Measurements from ENCODE around the gene CTPS2.

DNA sequence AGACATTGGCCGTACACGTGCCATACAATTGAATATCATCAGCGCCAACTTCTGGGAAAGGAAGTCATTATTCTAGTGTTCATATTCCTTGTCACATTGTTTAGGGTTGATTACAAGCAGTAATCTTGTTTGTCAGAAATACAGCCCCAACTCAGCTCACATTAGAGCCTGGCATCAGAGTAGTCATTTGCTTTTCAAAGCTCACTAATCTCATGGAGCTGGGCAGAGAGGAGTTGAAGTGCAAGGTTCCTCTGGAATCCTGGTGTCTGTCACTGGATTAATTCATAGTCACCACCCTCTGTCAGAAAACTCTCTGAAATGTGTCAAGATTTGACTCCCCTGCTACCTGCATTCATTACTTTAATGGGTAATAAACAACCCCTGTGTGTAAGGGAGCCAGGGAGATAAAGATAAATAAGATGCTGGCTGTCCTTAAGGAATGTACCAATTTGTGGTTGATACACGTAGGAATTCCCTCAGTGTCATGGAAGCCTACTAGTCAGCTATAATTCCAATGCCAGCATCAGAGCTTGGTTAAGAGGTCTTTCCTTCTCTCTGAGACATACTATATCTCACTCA, 106.2 kb downstream of the CTPS2 start:
- TF ChIP-seq, protein P1, sequence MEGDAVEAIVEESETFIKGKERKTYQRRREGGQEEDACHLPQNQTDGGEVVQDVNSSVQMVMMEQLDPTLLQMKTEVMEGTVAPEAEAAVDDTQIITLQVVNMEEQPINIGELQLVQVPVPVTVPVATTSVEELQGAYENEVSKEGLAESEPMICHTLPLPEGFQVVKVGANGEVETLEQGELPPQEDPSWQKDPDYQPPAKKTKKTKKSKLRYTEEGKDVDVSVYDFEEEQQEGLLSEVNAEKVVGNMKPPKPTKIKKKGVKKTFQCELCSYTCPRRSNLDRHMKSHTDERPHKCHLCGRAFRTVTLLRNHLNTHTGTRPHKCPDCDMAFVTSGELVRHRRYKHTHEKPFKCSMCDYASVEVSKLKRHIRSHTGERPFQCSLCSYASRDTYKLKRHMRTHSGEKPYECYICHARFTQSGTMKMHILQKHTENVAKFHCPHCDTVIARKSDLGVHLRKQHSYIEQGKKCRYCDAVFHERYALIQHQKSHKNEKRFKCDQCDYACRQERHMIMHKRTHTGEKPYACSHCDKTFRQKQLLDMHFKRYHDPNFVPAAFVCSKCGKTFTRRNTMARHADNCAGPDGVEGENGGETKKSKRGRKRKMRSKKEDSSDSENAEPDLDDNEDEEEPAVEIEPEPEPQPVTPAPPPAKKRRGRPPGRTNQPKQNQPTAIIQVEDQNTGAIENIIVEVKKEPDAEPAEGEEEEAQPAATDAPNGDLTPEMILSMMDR (IDR thresholded peaks at IDR 0.05) = no peak
- TF ChIP-seq POLR2AphosphoS5 (IDR thresholded peaks at IDR 0.05) (no peak), POLR2A (IDR thresholded peaks at IDR 0.05) (no peak)
